Dedifferentiated amniotic fluid mesenchymal stem cell (primary cell): ENCODE data around the gene MCUB.
A peak's percentile ranks its signal among the peaks of the same experiment; 100 is the strongest.
"Not testable (repeated sequence)": the region's sequence is repeated elsewhere in the genome, so short reads cannot be mapped to it uniquely, and the experiment has no call there.

ENCODE experiments used
- DNase-seq: peaks from one replicate; pipeline ENCODE4 v3.0.0-alpha.2; 2016; ENCODE audit errors: extremely low spot score

Gene MCUB

GRCh38 chr4:109559983-109560686 is at the start of gene MCUB:
Gene MCUB, plus strand, starts transcription at chr4:109560246. Its CDS starts 92 bp downstream, at chr4:109560338.
- peak; percentile 72 for DNase-seq

DNA sequence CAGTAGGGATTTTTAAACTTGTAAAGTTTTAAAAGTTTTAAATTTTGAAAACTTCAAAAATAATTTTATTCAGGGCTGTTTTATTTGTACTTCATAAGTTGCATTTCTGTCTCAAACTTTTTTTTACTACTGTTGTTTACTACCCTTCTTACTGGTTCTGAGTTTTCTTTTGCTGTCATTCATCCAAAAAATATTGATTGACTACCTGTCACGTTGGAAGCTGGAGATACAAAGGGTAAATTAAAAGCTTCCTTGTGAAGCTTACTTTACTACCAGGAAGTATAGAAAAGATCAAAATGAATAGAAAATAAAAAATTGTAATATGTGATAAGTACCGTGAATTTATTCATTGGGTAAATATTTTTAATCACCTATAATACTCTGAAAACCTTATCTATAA is 49.4 kb upstream of the MCUB start:
- DNase-seq = no peak

DNA sequence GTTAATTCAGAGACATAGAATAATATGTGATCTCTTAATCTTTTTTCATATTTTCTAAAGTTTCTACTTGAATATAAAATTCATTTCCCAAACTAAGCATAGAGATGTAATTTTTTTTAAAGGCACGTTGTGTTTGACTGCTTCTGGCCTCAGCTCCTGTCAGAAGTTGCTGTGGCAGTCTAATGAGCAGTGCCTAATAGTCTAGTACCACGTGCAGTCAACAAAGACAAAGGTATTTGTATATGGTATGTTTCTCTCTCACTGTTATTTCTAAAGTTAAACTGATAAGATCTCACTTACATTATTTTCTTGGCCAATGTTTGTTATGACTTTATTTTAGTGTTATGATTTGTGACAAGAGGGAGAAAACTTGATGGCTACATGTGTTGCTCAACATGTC is 48.6 kb upstream of the MCUB start:
- DNase-seq = no peak

GRCh38 chr4:109513368-109513767 is 46.7 kb upstream of the MCUB start:
- DNase-seq = not testable (repeated sequence)

GRCh38 chr4:109532182-109532581 is 27.9 kb upstream of the MCUB start:
- DNase-seq = no peak

DNA sequence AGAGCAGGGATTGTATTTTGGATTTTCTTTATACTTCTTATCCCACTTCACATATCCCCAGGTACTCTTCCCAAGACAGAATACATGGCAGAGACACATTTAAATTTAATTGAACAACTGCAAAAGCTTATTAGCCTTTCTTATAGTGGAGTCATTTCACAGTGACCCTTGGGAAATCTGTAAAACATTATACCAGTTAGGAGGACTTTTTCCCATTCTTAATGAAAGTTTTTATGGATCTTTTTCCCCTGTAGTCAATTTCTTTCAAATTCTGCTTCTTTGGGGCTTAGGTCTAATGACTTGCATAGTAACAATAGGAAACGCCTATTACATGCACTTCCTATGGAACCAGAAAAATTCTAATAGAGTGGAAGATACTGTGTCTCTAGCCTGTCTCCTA is 14.6 kb upstream of the MCUB start:
- DNase-seq = no peak

GRCh38 chr4:109547394-109547793 is 12.7 kb upstream of the MCUB start:
- DNase-seq = no peak

GRCh38 chr4:109548655-109549054 is 11.4 kb upstream of the MCUB start:
- peak; percentile 21 for DNase-seq

DNA sequence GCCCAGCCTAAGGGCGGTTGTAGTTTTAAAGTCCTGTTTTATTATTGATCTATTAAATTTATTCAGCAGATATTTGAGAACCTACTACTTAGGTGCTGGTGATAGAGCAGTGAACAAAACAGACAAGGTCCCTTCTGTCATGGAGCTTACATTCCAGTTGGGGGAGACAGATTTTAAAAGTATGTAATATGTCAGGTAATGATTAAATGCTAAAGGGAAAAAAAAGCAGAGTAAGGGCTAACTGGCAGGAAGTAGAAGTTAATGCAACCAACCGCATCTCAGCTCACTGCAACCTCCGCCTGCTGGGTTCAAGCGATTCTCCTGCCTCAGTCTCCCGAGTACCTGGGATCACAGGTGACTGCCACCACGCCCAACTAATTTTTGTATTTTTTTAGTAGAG is 7.8 kb upstream of the MCUB start:
- no peak for DNase-seq

- DNase-seq = no peak
These were observed 6.9 kb upstream of the MCUB start for GRCh38 chr4:109553130-109553529.

GRCh38 chr4:109554971-109555370 is 5.1 kb upstream of the MCUB start:
- DNase-seq = no peak

DNA sequence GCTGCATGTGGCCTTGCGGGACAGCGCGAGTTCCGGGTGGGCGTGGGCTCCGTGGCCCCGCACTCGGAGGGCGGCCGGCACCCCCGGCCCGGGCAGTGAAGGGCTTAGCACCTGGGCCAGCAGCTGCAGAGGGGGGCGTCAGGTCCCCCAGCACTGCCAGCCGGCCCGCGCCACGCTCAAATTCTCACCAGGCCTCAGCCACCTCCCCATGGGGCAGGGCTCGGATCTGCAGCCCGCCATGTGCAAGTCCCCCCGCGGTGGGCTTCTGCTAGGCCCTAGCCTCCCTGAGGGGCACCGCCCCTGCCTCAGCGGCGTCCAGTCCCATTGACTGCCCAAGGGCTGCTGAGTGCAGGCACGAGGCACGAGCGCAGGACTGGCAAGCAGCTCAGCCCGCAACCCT is 2.6 kb upstream of the MCUB start:
- no peak for DNase-seq

DNA sequence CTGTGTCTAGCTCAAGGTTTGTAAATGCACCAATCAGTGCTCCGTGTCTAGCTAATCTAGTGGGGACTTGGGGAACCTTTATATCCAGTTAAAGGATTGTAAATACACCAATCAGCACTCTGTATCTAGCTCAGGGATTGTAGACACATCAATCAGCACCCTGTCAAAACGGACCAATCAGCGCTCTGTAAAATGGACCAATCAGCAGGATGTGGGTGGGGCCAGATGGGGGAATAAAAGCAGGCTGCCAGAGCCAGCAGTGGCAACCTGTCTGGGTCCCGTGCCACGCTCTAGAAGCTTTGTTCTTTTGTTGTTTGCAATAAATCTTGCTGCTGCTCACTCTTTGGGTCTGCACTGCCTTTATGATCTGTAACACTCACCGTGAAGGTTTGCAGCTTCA is 2.0 kb upstream of the MCUB start:
- DNase-seq = not testable (repeated sequence)

GRCh38 chr4:109559625-109559982 is 442 bp upstream of the MCUB start:
- no peak for DNase-seq

DNA sequence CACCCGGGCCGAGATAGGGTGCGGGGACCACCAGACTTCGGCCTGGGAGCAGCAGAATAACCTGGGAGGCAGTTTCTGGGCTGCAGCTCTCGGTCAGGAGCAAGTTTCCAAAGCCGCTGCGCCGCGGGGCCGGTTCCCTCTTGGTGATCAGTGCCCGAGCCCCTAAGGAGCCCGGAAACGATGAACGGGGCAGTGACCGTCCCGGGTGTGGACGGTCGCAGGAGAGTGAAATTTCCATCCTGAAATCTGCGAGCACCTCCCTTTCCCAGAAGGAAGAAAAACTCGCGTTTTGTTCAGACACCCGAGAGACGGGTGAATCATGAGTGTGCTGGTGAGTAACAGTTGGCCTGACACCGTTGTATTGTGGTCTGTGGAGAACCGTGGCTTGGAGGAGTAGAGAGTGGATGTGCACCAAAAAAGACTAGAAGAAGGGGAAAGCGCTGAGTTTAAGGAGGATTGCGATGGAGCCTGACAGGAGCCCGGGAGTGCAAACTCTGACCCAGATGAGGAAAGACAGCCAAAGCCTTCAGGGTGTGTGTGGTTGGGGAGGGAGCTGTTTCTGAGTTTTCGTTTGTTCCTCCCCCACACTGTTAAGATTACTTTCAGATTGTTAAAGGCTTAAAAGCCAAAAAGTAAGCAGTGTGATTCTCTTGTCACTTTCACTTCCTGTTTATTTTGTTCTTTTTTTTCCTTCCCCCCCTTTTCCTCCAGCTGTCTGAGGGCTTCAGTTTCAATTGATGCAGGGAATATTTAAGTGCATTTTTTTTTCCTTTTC is 828 bp downstream of the MCUB start:
- DNase-seq = peak; percentile 61

GRCh38 chr4:109562457-109563239 is 2.6 kb downstream of the MCUB start:
- DNase-seq = no peak

DNA sequence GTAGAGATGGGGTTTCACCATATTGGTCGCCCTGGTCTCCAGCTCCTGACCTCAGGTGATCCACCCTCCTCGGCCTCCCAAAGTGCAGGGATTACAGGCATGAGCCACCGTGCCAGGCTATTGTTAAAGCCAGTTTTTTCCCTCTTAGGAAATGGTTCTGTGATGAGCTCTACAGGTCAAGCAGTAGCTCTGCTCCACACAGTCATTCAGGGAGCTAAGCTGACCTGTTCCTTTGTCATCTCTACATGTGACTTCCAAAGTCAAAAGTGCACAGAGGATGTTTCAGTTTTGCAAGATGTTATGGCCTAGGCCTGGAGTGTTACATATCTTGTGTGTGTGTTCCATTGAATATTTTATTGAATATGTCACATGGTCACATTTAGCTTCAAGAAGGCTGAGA is 11.4 kb downstream of the MCUB start:
- no peak for DNase-seq

- no peak for DNase-seq
These were observed 12.1 kb downstream of the MCUB start for GRCh38 chr4:109572154-109572553.

DNA sequence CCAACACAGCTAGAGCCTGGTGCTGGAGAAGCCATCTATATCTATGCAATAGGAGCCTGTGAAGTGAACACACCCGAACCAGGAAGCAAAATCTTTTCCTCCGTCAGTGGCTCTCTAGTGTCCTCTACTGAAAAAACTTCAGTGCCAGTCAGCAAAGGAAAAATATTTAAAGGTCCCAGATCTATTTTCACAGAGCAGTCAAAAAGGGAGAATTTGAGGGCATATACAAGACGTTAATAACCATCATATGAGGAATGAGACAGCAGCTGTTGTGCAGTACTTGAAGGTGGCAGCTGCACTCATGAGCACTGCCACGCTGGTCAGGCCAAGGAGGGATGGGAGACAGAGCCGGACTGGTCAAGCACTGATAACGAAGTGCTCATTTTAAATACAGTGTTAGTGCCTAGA is 14.4 kb downstream of the MCUB start:
- no peak for DNase-seq

DNA sequence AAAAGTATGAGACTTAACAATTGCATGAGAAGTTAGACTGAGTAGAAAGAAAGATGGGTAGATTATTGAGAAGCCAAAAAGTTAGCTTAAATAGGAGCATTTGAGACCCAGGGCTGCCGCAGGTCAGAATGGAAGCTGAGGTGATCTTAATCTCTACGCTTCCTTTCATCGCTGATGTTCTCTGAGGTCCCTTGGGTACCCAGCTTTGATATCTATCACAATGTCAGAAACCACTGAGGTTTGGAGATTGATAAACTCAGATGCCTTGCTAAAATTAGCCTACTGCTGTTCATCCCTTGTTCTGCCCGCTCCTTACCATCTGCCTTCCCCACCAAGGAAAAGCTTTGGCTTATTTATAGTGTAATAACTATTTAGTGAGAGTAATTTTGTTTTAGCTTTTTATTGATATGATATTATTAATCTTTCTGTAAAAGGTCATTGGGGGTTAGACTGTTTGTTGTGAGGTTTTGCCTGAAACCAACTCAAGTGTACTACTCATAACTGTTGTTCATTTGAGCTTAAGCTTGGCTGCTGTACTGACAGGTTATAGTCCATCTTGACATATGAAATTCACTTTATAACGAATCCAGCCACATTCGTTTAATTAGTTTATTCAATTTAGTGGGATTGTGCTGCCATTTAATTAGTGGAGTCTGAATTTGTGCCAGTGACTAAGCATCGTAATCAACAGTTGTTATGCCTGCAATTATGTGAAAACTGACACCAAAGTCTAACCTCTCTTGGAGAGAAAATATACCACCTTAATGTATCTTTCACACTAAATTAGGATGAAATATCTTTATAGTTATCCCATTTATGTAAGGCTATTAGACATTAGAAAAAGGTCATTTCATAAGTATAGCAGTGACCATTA is 15.1 kb downstream of the MCUB start:
- DNase-seq = no peak

GRCh38 chr4:109576462-109576861 is 16.4 kb downstream of the MCUB start:
- DNase-seq = no peak

GRCh38 chr4:109578846-109579245 is 18.8 kb downstream of the MCUB start:
- DNase-seq = no peak
